Trophoblast cell (in vitro differentiated cells and primary cell): Measurements from ENCODE around the gene AKR1C2.
"Not testable (repeated sequence)": the region's sequence is repeated elsewhere in the genome, so short reads cannot be mapped to it uniquely, and the experiment has no call there.

Source experiments
- DNase-seq, 2 donors: peaks; one replicate each; pipeline ENCODE4 v3.0.0-alpha.2; 2016
- H2AFZ ChIP-seq: 2 replicates; pipeline ENCODE4 v1.6.1; 2013; ENCODE audit warnings: low read length, moderate library complexity, mild to moderate bottlenecking; ENCODE audit not compliant: insufficient read depth, poor library complexity
- H2AK5ac ChIP-seq: 2 replicates; pipeline ENCODE4 v1.6.1; 2013; ENCODE audit warnings: mild to moderate bottlenecking, low read length
- H2BK120ac ChIP-seq: 2 replicates; pipeline ENCODE4 v1.6.1; 2013; ENCODE audit warnings: low read length, mild to moderate bottlenecking, moderate library complexity; ENCODE audit not compliant: insufficient read depth, poor library complexity
- H2BK12ac ChIP-seq: 2 replicates; pipeline ENCODE4 v1.6.1; 2013; ENCODE audit warnings: mild to moderate bottlenecking, low read length, moderate library complexity
- H2BK5ac ChIP-seq: 2 replicates; pipeline ENCODE4 v1.6.1; 2013; ENCODE audit warnings: low read length, low read depth, moderate library complexity, mild to moderate bottlenecking; ENCODE audit not compliant: poor library complexity
- H3K14ac ChIP-seq: 2 replicates; pipeline ENCODE4 v1.6.1; 2013; ENCODE audit warnings: mild to moderate bottlenecking, low read length
- H3K18ac ChIP-seq: 2 replicates; pipeline ENCODE4 v1.6.1; 2013; ENCODE audit warnings: mild to moderate bottlenecking, low read length
- H3K23ac ChIP-seq: 2 replicates; pipeline ENCODE4 v1.6.1; 2013; ENCODE audit warnings: low read length
- H3K27ac ChIP-seq: 2 replicates; pipeline ENCODE4 v1.5.1; 2013; ENCODE audit warnings: low read depth, mild to moderate bottlenecking, inconsistent platforms, low read length, moderate library complexity
- H3K27me3 ChIP-seq: 2 replicates; pipeline ENCODE4 v1.6.1; 2013; ENCODE audit warnings: inconsistent platforms, mild to moderate bottlenecking, low read length, moderate library complexity; ENCODE audit not compliant: insufficient read depth
- H3K36me3 ChIP-seq, 2 experiments: 1 replicate in 1 of 2; 2 replicates in 1 of 2; pipeline ENCODE4 v1.6.1; 2013; ENCODE audit warnings: low read length in 2 of 2, mild to moderate bottlenecking in 2 of 2, moderate library complexity in 1 of 2; ENCODE audit not compliant: insufficient read depth in 2 of 2, control insufficient read depth in 1 of 2
- H3K4ac ChIP-seq: 2 replicates; pipeline ENCODE4 v1.6.1; 2013; ENCODE audit warnings: low read depth, mild to moderate bottlenecking, low read length, moderate library complexity
- H3K4me1 ChIP-seq, 2 experiments: 1 replicate in 1 of 2; 2 replicates in 1 of 2; pipeline ENCODE4 v1.6.1; 2013; ENCODE audit warnings: low read length in 2 of 2, mild to moderate bottlenecking in 2 of 2, moderate library complexity in 1 of 2; ENCODE audit not compliant: insufficient read depth in 2 of 2, control insufficient read depth in 1 of 2
- H3K4me2 ChIP-seq: 2 replicates; pipeline ENCODE4 v1.6.1; 2013; ENCODE audit warnings: inconsistent platforms, mild to moderate bottlenecking, low read length, moderate library complexity
- H3K4me3 ChIP-seq: 2 replicates; pipeline ENCODE4 v1.5.1; 2013; ENCODE audit warnings: mild to moderate bottlenecking, low read depth, low read length, inconsistent platforms
- H3K79me1 ChIP-seq: one replicate; pipeline ENCODE4 v1.6.1; 2013; ENCODE audit warnings: low read length
- H3K79me2 ChIP-seq: 2 replicates; pipeline ENCODE4 v1.6.1; 2013; ENCODE audit warnings: low read length, mild to moderate bottlenecking; ENCODE audit not compliant: control insufficient read depth, insufficient read depth, poor library complexity
- H3K9ac ChIP-seq: 2 replicates; pipeline ENCODE4 v1.6.1; 2013; ENCODE audit warnings: mild to moderate bottlenecking, low read length
- H3K9me3 ChIP-seq: 2 replicates; pipeline ENCODE4 v1.6.1; 2013; ENCODE audit warnings: low read depth, mild to moderate bottlenecking, control low read depth, inconsistent platforms, low read length; ENCODE audit not compliant: insufficient read depth
- H4K12ac ChIP-seq: 2 replicates; pipeline ENCODE4 v1.6.1; 2013; ENCODE audit warnings: low read depth, mild to moderate bottlenecking, low read length, moderate library complexity
- H4K8ac ChIP-seq: 2 replicates; pipeline ENCODE4 v1.6.1; 2013; ENCODE audit warnings: low read depth, mild to moderate bottlenecking, low read length, moderate library complexity
- H4K91ac ChIP-seq: one replicate; pipeline ENCODE4 v1.6.1; 2013; ENCODE audit warnings: low read depth, mild to moderate bottlenecking, low read length, moderate library complexity
- WGBS: extraction: QIAGEN DNeasy Blood & Tissue Kit; methylation state at CpG from one replicate; pipeline ENCODE4 v1.1.7; 2013; ENCODE audit warnings: missing lambda C conversion rate; ENCODE audit not compliant: insufficient read length, insufficient coverage; ENCODE audit errors: extremely low coverage; 5-methylcytosine and 5-hydroxymethylcytosine counted together

The AKR1C2 gene

GRCh38 chr10:4972369-4973142, 31.1 kb downstream of the AKR1C2 start:
- H4K91ac ChIP-seq, H3K27ac ChIP-seq, H3K4me1 ChIP-seq, H3K4me2 ChIP-seq, H2AK5ac ChIP-seq, H2AFZ ChIP-seq, H3K23ac ChIP-seq, H2BK5ac ChIP-seq, H3K36me3 ChIP-seq, H3K79me1 ChIP-seq, H2BK12ac ChIP-seq, H3K9ac ChIP-seq, H3K9me3 ChIP-seq, H3K4ac ChIP-seq, H3K18ac ChIP-seq, H3K14ac ChIP-seq, H4K8ac ChIP-seq, H2BK120ac ChIP-seq, H3K79me2 ChIP-seq, H4K12ac ChIP-seq, H3K27me3 ChIP-seq, DNase-seq, H3K4me3 ChIP-seq: not testable (repeated sequence)
- WGBS: no CpG with 5 or more reads among the region's 18 CpGs

GRCh38 chr10:4970362-4970761, 33.3 kb downstream of the AKR1C2 start:
- H2AK5ac ChIP-seq, H2BK12ac ChIP-seq, H3K9me3 ChIP-seq, H3K79me2 ChIP-seq, H4K91ac ChIP-seq, H3K23ac ChIP-seq, H3K14ac ChIP-seq, H3K36me3 ChIP-seq, H3K4me2 ChIP-seq, H3K27me3 ChIP-seq, H2BK5ac ChIP-seq, H2AFZ ChIP-seq, H4K12ac ChIP-seq, H3K9ac ChIP-seq, H3K4ac ChIP-seq, H3K79me1 ChIP-seq, H4K8ac ChIP-seq, H3K27ac ChIP-seq, H3K4me3 ChIP-seq, DNase-seq, H3K4me1 ChIP-seq, H3K18ac ChIP-seq, H2BK120ac ChIP-seq: not testable (repeated sequence)
- WGBS: no CpG with 5 or more reads among the region's 2 CpGs

GRCh38 chr10:4969289-4969688, 34.4 kb downstream of the AKR1C2 start:
- not testable (repeated sequence) for H3K36me3 ChIP-seq, H2AK5ac ChIP-seq, H3K79me1 ChIP-seq, H3K27me3 ChIP-seq, H4K12ac ChIP-seq, H3K23ac ChIP-seq, H3K18ac ChIP-seq, H2BK5ac ChIP-seq, H2AFZ ChIP-seq, H3K14ac ChIP-seq, H3K4me1 ChIP-seq, H3K4me3 ChIP-seq, H2BK120ac ChIP-seq, DNase-seq, H2BK12ac ChIP-seq, H3K4me2 ChIP-seq, H3K27ac ChIP-seq, H3K79me2 ChIP-seq, H3K9ac ChIP-seq, H4K8ac ChIP-seq, H3K4ac ChIP-seq, H3K9me3 ChIP-seq, H4K91ac ChIP-seq
- WGBS: no CpG with 5 or more reads among the region's 3 CpGs

- not testable (repeated sequence) for DNase-seq, H3K18ac ChIP-seq, H3K9me3 ChIP-seq, H4K91ac ChIP-seq, H2BK12ac ChIP-seq, H2AK5ac ChIP-seq, H3K14ac ChIP-seq, H3K9ac ChIP-seq, H3K27ac ChIP-seq, H3K4me2 ChIP-seq, H3K4ac ChIP-seq, H2BK120ac ChIP-seq, H3K79me1 ChIP-seq, H4K8ac ChIP-seq, H3K4me3 ChIP-seq, H3K36me3 ChIP-seq, H3K79me2 ChIP-seq, H2BK5ac ChIP-seq, H3K23ac ChIP-seq, H3K4me1 ChIP-seq, H4K12ac ChIP-seq, H2AFZ ChIP-seq, H3K27me3 ChIP-seq
- no CpG with 5 or more reads among the region's 3 CpGs for WGBS
Observed at GRCh38 chr10:4967189-4967588, 36.5 kb downstream of the AKR1C2 start.
